HG03439 (cell line): ENCODE measurements around the gene NCAPD3.
"Not testable (repeated sequence)": the region's sequence is repeated elsewhere in the genome, so short reads cannot be mapped to it uniquely, and the experiment has no call there.

Source experiments
- ATAC-seq: cut with Tn5 transposase; IDR thresholded peaks from one replicate; pipeline ENCODE4 v1.9.1; 2021; ENCODE audit warnings: mild to moderate bottlenecking, moderate library complexity; ENCODE audit not compliant: unreplicated experiment

NCAPD3 gene

GRCh38 chr11:134230339-134230738 is 6.6 kb upstream of the NCAPD3 start:
- ATAC-seq, result no peak

GRCh38 chr11:134229126-134229790 is 5.5 kb upstream of the NCAPD3 start:
- ATAC-seq, result no peak

GRCh38 chr11:134228625-134229024 is 4.9 kb upstream of the NCAPD3 start:
- peak; percentile 43 for ATAC-seq

- no peak for ATAC-seq
Measured at GRCh38 chr11:134226806-134227325, 3.1 kb upstream of the NCAPD3 start.

- peak; percentile 30 for ATAC-seq
Measured at GRCh38 chr11:134224710-134225664, 1.2 kb upstream of the NCAPD3 start.

GRCh38 chr11:134223121-134223520 is 646 bp downstream of the NCAPD3 start:
- ATAC-seq, result no peak

- no peak for ATAC-seq
Measured at GRCh38 chr11:134216816-134217215, 7.0 kb downstream of the NCAPD3 start.

GRCh38 chr11:134215836-134216235 is 7.9 kb downstream of the NCAPD3 start:
- ATAC-seq, result no peak

GRCh38 chr11:134207538-134208239 is 16.1 kb downstream of the NCAPD3 start:
- ATAC-seq, result no peak

- no peak for ATAC-seq
Measured at GRCh38 chr11:134206185-134206584, 17.6 kb downstream of the NCAPD3 start.

GRCh38 chr11:134205729-134206128 is 18.0 kb downstream of the NCAPD3 start:
- no peak for ATAC-seq

- ATAC-seq, result no peak
Measured at GRCh38 chr11:134202661-134203060, 21.1 kb downstream of the NCAPD3 start.

GRCh38 chr11:134200688-134201087 is 23.1 kb downstream of the NCAPD3 start:
- no peak for ATAC-seq

- no peak for ATAC-seq
Measured at GRCh38 chr11:134199531-134199930, 24.2 kb downstream of the NCAPD3 start.

GRCh38 chr11:134196756-134197155 is 27.0 kb downstream of the NCAPD3 start:
- ATAC-seq, result no peak

- ATAC-seq, result not testable (repeated sequence)
Measured at GRCh38 chr11:134188092-134188491, 35.7 kb downstream of the NCAPD3 start.

GRCh38 chr11:134181707-134182106 is 42.1 kb downstream of the NCAPD3 start:
- no peak for ATAC-seq

- no peak for ATAC-seq
Measured at GRCh38 chr11:134178032-134178674, 45.6 kb downstream of the NCAPD3 start.

- ATAC-seq, result no peak
Measured at GRCh38 chr11:134176284-134176683, 47.5 kb downstream of the NCAPD3 start.

- no peak for ATAC-seq
Measured at GRCh38 chr11:134173296-134173695, 50.5 kb downstream of the NCAPD3 start.

- no peak for ATAC-seq
Measured at GRCh38 chr11:134171951-134172350, 51.8 kb downstream of the NCAPD3 start.
